H9 (cell line): ENCODE measurements around the gene SPEN. TPM values are rescaled to one million over a fixed set of nuclear protein-coding genes. Genes with fewer than 3 reads are reported as not detected.

Experiments used
- DNase-seq: peaks from one replicate; pipeline ENCODE4 v3.0.0-alpha.2; 2017
- H2AFZ ChIP-seq: one replicate; pipeline ENCODE4 v1.6.1; 2013; ENCODE audit warnings: mild to moderate bottlenecking, low read length, control low read depth, moderate library complexity
- H2AK5ac ChIP-seq: 2 replicates; pipeline ENCODE4 v1.6.1; 2013; ENCODE audit warnings: low read length, control low read depth, mixed read lengths; ENCODE audit not compliant: insufficient read length
- H2BK120ac ChIP-seq: one replicate; pipeline ENCODE4 v1.6.1; 2013; ENCODE audit warnings: low read depth, mild to moderate bottlenecking, low read length, control low read depth, inconsistent platforms; ENCODE audit not compliant: poor library complexity, severe bottlenecking
- H2BK12ac ChIP-seq: 2 replicates; pipeline ENCODE4 v1.6.1; 2013; ENCODE audit warnings: low read length, control low read depth, mixed read lengths, low read depth; ENCODE audit not compliant: insufficient read length
- H2BK15ac ChIP-seq: 2 replicates; pipeline ENCODE4 v1.6.1; 2013; ENCODE audit warnings: low read depth, low read length, control low read depth
- H2BK20ac ChIP-seq: one replicate; pipeline ENCODE4 v1.6.1; 2013; ENCODE audit warnings: low read depth, mild to moderate bottlenecking, low read length, control low read depth, inconsistent platforms; ENCODE audit not compliant: poor library complexity, severe bottlenecking
- H2BK5ac ChIP-seq: 2 replicates; pipeline ENCODE4 v1.6.1; 2013; ENCODE audit warnings: low read length, control low read depth, mixed read lengths; ENCODE audit not compliant: insufficient read length
- H3K14ac ChIP-seq: 2 replicates; pipeline ENCODE4 v1.6.1; 2013; ENCODE audit warnings: low read length, control low read depth; ENCODE audit not compliant: insufficient read depth
- H3K18ac ChIP-seq: 2 replicates; pipeline ENCODE4 v1.6.1; 2013; ENCODE audit warnings: low read depth, mild to moderate bottlenecking, mixed read lengths, low read length, control low read depth; ENCODE audit not compliant: insufficient read length
- H3K23ac ChIP-seq: 2 replicates; pipeline ENCODE4 v1.6.1; 2013; ENCODE audit warnings: low read length, control low read depth, mixed read lengths, low read depth; ENCODE audit not compliant: insufficient read length
- H3K23me2 ChIP-seq: 2 replicates; pipeline ENCODE4 v1.6.1; 2013; ENCODE audit warnings: low read depth, mild to moderate bottlenecking, mixed read lengths, low read length, control low read depth; ENCODE audit not compliant: insufficient read length, poor library complexity, severe bottlenecking
- H3K27ac ChIP-seq: 2 replicates; pipeline ENCODE4 v1.5.1; 2013; ENCODE audit warnings: low read length, control low read depth, mixed read lengths, low read depth; ENCODE audit not compliant: insufficient read length
- H3K27me3 ChIP-seq: 2 replicates; pipeline ENCODE4 v1.6.1; 2013; ENCODE audit warnings: low read length, control low read depth, inconsistent platforms; ENCODE audit not compliant: insufficient read depth
- H3K4ac ChIP-seq: 2 replicates; pipeline ENCODE4 v1.6.1; 2013; ENCODE audit warnings: low read depth, mild to moderate bottlenecking, control low read depth, inconsistent platforms, low read length, moderate library complexity
- H3K4me1 ChIP-seq: 2 replicates; pipeline ENCODE4 v1.6.1; 2013; ENCODE audit warnings: low read length, control low read depth, inconsistent platforms; ENCODE audit not compliant: insufficient read depth
- H3K4me2 ChIP-seq: 2 replicates; pipeline ENCODE4 v1.6.1; 2013; ENCODE audit warnings: low read length, control low read depth, mixed read lengths; ENCODE audit not compliant: insufficient read length, insufficient read depth
- H3K56ac ChIP-seq: 2 replicates; pipeline ENCODE4 v1.6.1; 2013; ENCODE audit warnings: low read depth, mild to moderate bottlenecking, mixed read lengths, low read length, control low read depth; ENCODE audit not compliant: insufficient read length
- H3K79me1 ChIP-seq: 2 replicates; pipeline ENCODE4 v1.6.1; 2013; ENCODE audit warnings: low read depth, mild to moderate bottlenecking, moderate library complexity, low read length, control low read depth, inconsistent platforms; ENCODE audit not compliant: insufficient read depth, poor library complexity, severe bottlenecking
- H3K79me2 ChIP-seq: 2 replicates; pipeline ENCODE4 v1.6.1; 2013; ENCODE audit warnings: low read length, control low read depth, inconsistent platforms; ENCODE audit not compliant: insufficient read depth
- H3K9ac ChIP-seq: 2 replicates; pipeline ENCODE4 v1.6.1; 2013; ENCODE audit warnings: low read length, control low read depth, mixed read lengths; ENCODE audit not compliant: insufficient read length; ENCODE audit errors: extremely low read depth
- H3K9me3 ChIP-seq: one replicate; pipeline ENCODE4 v1.6.1; 2013; ENCODE audit warnings: low read depth, low read length, inconsistent platforms; ENCODE audit not compliant: control insufficient read depth
- H3T11ph ChIP-seq: one replicate; pipeline ENCODE4 v1.6.1; 2013; ENCODE audit warnings: mild to moderate bottlenecking, low read length, control low read depth, inconsistent platforms
- H4K20me1 ChIP-seq: one replicate; pipeline ENCODE4 v1.6.1; 2013; ENCODE audit not compliant: control insufficient read depth, insufficient read length, insufficient read depth
- H4K5ac ChIP-seq: 2 replicates; pipeline ENCODE4 v1.6.1; 2013; ENCODE audit warnings: low read depth, mild to moderate bottlenecking, mixed read lengths, low read length, control low read depth; ENCODE audit not compliant: insufficient read length
- H4K8ac ChIP-seq: replicated peaks from 2 replicates; pipeline ENCODE4 v1.6.1; 2013; ENCODE audit warnings: low read length, control low read depth, mixed read lengths, low read depth; ENCODE audit not compliant: insufficient read length
- H4K91ac ChIP-seq: 2 replicates; pipeline ENCODE4 v1.6.1; 2013; ENCODE audit warnings: low read depth, mild to moderate bottlenecking, moderate library complexity, mixed read lengths, low read length, control low read depth; ENCODE audit not compliant: insufficient read length
- H3K27ac Mint-ChIP-seq, 3 experiments: 2 replicates in 2 of 3; 3 replicates in 1 of 3; pipeline ENCODE4 v1.8.0; 2020 to 2021; ENCODE audit warnings: mixed read lengths in 3 of 3, mild to moderate bottlenecking in 1 of 3, moderate library complexity in 1 of 3
- H3K27me3 Mint-ChIP-seq: 2 replicates; pipeline ENCODE4 v1.8.0; 2021; ENCODE audit warnings: low read depth, mild to moderate bottlenecking, moderate library complexity, mixed read lengths
- H3K36me3 Mint-ChIP-seq, 3 experiments: 2 replicates in 2 of 3; 3 replicates in 1 of 3; pipeline ENCODE4 v1.8.0; 2020 to 2021; ENCODE audit warnings: low read depth in 3 of 3, mixed read lengths in 3 of 3; ENCODE audit not compliant: insufficient read depth in 1 of 3
- H3K4me1 Mint-ChIP-seq, 2 experiments: 2 replicates each; pipeline ENCODE4 v1.8.0; 2020; ENCODE audit warnings: mixed read lengths in 2 of 2
- H3K4me3 Mint-ChIP-seq, 2 experiments: 2 replicates in 1 of 2; 3 replicates in 1 of 2; pipeline ENCODE4 v1.8.0; 2020 to 2021; ENCODE audit warnings: mild to moderate bottlenecking in 2 of 2, mixed read lengths in 2 of 2, moderate library complexity in 1 of 2
- H3K9me3 Mint-ChIP-seq, 2 experiments: 2 replicates in 1 of 2; 3 replicates in 1 of 2; pipeline ENCODE4 v1.8.0; 2020; ENCODE audit warnings: mild to moderate bottlenecking in 2 of 2, mixed read lengths in 2 of 2, moderate library complexity in 1 of 2
- CTCF ChIP-seq: fragments of 200-600 bp; sonication (generic); conservative IDR thresholded peaks from 3 replicates; pipeline ENCODE4 v1.8.0; 2021; ENCODE audit warnings: antibody characterized with exemption, mild to moderate bottlenecking
- WGBS: extraction: QIAGEN DNeasy Blood & Tissue Kit; methylation state at CpG from one replicate; pipeline ENCODE4 v1.1.7; 2013; ENCODE audit warnings: missing lambda C conversion rate, low lambda C conversion rate, mixed read lengths; ENCODE audit not compliant: insufficient read length; ENCODE audit errors: extremely low coverage; 5-methylcytosine and 5-hydroxymethylcytosine counted together
- total RNA-seq: library from RNA; stranded (reverse); gene quantifications from 2 replicates; pipeline ENCODE4 v1.2.1, GENCODE V29; 2021

SPEN gene
- total RNA-seq, 1 experiment from 2014 or later, result 59.6 TPM

DNA sequence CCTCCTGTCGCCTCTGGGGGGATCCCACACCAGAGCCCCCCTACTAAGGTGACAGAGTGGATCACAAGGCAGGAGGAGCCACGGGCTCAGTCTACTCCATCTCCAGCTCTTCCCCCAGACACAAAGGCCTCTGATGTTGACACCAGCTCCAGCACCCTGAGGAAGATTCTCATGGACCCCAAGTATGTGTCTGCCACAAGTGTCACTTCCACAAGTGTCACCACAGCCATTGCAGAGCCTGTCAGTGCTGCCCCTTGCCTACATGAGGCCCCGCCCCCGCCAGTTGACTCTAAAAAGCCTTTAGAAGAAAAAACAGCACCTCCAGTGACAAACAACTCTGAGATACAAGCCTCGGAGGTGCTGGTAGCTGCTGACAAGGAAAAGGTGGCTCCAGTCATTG is 86.2 kb downstream of the SPEN start:
- Histone ChIP-seq H4K20me1 (no peaks in the 10 kb centered on the region), H3K4me2 (no peak overlapping the region), H3K18ac (no peak overlapping the region), H3K9ac (no peak overlapping the region), H4K5ac (no peak overlapping the region), H3K23ac (no peak overlapping the region), H3T11ph (no peak overlapping the region), H2AK5ac (no peak overlapping the region), H3K4ac (no peak overlapping the region), H3K79me1 (no peaks in the 10 kb centered on the region), H3K23me2 (no peaks in the 10 kb centered on the region), H3K27me3 (no peaks in the 10 kb centered on the region), H2BK20ac (no peak overlapping the region), H3K14ac (no peak overlapping the region), H3K79me2 (no peaks in the 10 kb centered on the region), H2BK12ac (no peak overlapping the region), H3K4me1 (no peaks in the 10 kb centered on the region), H2BK15ac (no peak overlapping the region), H4K91ac (no peak overlapping the region), H3K56ac (no peak overlapping the region), H2AFZ (no peak overlapping the region), H2BK120ac (no peak overlapping the region), H3K27ac (no peak overlapping the region), H2BK5ac (no peak overlapping the region), H4K8ac (no peak overlapping the region), H3K9me3 (no peaks in the 10 kb centered on the region)
- Mint-ChIP-seq H3K4me1 (peaks cover 5 to 6% of the 10 kb centered on the region in 2 experiments), H3K4me3 (no peak overlapping the region), H3K36me3 (peaks cover 61 to 92% (median 90%) of the 10 kb centered on the region in 3 experiments), H3K27ac (no peak overlapping the region), H3K27me3 (no peaks in the 10 kb centered on the region), H3K9me3 (no peaks in the 10 kb centered on the region)
- whole genome bisulfite sequencing, result no CpG with 5 or more reads among the region's 5 CpGs
- DNase-seq, result no peak
- no peak for TF ChIP-seq CTCF
